Stimulated activated CD4-positive, alpha-beta T cell treated with anti-CD3 and anti-CD28 coated beads, TNF-alpha, amount 100 ng/mL, for 4 hours (primary cell): ENCODE data around the gene ADAMTS12.
"Not testable (repeated sequence)": the region's sequence is repeated elsewhere in the genome, so short reads cannot be mapped to it uniquely, and the experiment has no call there.

ENCODE experiments used
- DNase-seq, 3 experiments: peaks; one replicate each; pipeline ENCODE4 v3.0.0-alpha.2; 2020; ENCODE audit warnings: low read depth in 3 of 3

Gene ADAMTS12

DNA sequence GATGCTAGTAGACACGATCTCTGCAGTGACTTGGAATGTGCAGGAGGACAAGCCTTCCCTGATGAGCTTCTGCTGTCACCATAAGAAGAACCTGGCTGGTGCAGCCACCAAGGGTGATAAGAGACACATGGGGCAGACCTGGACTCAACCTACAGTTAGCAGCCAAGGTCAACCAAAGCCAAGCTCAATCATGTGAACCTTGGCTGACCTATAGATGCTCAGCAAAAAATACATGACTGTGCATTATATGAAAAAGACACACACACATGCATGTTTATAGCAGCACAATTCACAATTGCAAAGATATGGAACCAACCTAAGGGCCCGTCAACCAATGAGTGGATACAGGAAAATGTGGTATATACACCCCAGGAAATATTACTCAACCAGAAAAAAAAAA lies 364.1 kb downstream of the ADAMTS12 start:
- no peak for DNase-seq

DNA sequence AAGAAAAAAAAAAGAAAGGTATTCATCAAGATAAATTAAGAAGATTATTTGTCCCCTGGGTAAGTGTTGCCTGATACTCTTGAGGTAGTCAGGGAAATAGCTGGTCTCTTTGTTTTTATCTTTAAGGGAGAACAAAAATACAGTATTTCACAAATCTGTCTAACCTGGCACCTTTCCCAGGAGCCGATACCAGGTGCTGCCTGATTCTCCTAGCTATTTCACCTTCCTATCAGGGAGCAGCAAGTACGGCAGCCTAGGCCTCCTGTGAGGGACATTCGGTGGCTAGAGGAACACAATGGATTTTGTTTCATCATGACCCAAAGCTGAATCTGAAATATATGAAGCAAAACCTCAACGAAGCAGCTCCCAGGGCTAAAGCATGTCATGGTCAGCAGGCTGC lies 365.0 kb downstream of the ADAMTS12 start:
- DNase-seq, result no peak

DNA sequence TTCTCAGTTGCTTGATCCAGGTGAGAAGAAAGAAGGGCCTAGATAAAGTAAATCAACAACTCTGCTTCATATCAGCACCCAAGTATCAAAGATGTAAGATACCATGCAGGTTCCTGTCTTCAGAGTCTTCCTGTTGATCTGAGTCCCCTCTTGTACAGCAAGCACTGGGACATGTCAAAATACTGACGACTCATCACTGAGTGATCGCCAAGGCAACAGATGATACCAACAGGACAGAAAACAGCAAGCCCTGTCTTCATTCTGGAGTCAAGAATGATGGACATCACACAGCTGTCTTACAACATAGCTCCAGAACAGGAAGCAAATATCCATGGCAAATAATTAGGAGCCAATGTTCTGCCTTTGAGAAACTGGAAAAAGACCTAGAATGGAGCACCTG lies 367.3 kb downstream of the ADAMTS12 start:
- no peak for DNase-seq

DNA sequence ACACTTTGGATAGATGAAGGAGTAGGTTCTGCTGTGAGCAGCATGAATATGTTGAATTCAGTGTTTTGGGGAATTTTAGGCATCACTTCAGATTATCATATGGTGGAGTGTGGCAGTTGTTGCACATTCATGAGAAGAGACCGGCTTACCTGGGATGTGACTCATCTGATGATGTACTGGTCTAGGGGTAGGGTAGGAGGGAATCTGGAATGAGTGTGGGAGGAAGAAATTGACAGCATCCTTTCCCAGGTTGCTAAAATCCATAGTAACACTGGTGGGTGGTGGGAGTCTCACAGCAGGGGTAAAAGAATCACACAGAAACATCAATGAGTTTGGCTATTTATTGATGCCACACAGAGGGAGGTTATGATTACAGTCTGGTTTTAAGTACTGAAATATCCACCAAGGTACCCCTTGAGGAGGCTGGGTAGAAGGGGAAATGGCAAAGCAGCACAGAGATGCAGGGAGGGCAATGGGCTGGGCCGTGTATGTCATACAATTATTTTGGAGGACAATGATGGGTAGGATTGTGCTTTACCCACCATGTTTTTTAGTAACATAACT lies 368.5 kb downstream of the ADAMTS12 start:
- DNase-seq, result no peak

DNA sequence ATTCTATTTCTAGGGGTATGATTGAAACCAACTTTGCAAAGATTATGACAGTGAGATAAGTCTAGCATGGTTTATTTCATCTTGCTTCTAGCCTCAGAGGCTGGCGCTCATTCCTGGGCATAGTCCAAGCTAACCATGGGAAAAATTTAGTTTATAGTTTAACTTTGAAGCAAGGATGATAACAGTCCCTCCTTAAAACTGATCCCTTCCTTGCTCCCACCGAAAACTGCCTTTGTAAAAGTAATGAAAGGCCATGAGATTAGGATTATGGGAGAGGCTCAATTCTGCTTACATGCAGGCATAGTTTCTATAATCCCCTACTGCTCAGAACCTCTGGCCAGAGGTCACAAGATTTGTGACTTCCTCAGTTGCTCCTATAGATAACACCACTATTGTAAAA lies 375.4 kb downstream of the ADAMTS12 start:
- DNase-seq, result no peak

DNA sequence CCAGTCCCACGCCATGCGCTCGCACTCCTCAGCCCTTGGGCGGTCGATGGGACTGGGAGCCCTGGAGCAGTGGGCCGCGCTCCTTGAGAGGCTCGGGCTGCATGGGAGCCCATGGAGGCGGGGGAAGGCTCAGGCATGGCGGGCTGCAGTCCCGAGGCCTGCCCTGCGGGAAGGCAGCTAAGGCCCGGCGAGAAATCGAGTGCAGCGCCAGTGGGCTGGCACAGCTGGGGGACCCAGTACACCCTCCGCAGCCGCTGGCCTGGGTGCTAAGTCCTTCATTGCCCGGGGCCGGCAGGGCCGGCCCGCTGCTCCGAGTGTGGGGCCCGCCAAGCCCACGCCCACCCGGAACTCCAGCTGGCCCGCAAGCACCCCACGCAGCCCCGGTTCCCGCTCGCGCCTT lies 376.4 kb downstream of the ADAMTS12 start:
- not testable (repeated sequence) for DNase-seq

DNA sequence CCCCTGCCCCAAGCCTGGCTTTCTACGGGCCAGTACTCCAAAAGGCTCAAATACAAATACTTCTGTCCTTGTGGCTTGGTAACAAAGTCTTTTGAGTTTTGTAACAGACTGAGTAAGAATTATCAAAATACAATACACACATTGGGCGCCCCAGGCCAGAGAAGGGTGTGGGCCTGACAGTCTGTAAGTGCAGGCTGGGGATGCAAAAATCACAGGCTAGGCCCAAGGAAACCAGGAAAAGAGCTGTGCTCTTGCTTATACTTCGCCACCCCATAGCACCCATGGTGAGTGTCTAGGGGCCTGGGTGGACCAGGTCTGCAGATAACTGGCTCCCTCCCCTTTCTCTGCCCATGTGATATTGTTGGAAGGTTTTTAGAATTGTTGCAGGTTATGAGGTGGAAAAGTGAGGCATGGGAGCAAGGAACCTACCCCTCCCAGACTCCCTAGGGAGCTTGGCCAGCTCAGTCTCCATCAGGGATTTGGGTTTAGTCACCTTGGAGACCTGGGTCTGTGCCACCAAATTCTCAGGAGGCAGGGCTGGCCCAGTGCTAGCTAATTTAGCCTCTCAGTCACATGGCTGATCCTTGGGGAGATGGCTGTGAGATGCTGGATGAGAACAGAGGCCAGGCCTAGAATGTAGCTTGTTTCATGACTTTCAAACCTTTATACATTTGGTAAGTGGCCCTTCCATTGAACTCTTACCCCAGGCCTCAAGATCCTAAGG lies 378.2 kb downstream of the ADAMTS12 start:
- no peak for DNase-seq

DNA sequence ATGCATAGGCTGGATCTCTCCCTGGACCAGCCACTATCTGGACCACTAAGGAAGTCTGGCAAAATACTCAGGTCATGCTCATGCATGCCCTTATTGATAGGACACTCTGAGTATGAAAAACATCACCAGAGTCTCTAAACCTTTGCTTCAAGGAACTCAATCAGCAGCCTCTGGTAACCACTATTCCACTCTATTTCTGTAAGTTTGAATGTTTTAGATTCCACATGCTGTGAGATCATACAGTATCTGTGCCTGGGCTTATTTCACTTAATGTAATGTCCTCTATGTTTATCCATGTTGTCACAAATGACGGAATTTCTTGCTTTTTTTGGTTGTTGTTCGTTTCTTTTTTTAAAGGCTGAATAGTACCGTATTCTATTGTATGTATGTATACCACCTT lies 382.8 kb downstream of the ADAMTS12 start:
- DNase-seq, result no peak

DNA sequence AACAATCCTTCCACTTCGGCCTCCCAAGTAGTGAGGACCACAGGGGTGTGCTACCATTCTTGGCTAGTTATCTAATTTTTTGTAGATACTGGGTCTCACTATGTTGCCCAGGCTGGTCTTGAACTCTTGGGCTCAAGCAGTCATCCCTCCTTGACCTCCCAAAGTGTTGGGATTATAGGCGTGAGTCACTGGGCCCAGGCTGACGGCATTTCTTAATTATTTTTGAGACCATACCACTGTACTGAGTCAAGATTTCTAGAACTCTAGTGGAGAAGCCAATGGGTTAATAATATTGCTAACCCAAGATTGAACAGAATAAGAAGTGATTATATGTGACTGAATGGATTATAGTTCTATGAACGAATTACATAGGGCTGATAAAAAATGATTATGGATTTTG lies 384.4 kb downstream of the ADAMTS12 start:
- DNase-seq, result no peak

DNA sequence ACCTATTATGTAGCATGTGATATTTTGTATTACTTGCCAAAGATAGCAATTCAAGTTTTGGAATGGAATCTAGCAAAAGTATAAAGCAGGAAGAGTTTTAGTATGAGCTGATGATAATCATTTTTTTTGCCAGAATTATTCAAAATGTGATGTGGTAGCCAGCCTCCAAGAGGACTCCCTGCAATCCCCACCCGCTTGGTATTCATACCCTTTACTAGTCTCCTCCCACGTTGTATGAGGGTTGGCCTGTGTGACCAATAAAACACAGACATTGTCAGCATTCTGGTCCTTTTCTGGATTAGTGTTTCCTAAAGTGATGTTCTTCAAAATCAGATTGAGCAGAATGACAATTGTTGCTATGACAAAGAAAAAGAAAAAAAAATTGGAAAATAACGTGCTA lies 387.2 kb downstream of the ADAMTS12 start:
- no peak for DNase-seq

DNA sequence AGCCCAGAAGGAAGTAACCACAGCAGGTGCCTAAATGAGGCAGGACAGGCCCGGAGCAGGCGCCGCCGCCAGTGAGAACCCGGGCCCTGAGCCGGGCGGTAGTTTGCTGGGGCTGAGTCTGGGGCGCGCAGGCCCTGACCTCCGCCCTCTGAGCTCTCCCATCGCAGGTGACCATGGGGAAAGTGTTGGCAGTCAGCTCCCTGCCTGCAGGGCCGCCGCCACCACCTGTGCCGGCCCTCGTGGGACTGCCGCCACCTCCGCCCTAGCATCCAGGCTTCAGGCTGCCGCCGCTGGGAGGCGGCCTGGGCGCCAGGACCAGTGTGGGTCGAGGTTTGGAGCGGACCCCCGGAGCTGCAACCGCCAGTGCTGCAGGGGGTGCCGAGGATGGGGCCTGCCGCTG lies 389.9 kb downstream of the ADAMTS12 start:
- DNase-seq, result no peak

DNA sequence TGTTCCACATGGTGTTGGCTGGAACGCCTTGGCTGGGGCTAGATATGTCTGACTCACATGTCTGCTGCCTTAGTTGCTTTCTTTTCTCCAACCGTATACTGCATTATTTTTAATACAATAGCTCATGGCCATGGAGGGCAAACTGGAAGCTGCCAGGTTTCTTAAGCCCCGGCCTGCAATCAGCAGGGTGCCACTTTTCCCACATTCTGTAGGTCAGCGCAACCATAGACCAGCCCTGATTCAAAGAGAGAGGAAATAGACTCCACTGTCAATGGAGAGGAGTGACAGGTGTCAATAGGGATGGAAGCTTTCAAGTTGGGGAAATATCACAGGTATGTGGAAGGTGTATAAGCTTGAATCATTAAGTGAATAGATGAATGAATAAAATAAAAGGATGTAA lies 390.5 kb downstream of the ADAMTS12 start:
- no peak for DNase-seq

DNA sequence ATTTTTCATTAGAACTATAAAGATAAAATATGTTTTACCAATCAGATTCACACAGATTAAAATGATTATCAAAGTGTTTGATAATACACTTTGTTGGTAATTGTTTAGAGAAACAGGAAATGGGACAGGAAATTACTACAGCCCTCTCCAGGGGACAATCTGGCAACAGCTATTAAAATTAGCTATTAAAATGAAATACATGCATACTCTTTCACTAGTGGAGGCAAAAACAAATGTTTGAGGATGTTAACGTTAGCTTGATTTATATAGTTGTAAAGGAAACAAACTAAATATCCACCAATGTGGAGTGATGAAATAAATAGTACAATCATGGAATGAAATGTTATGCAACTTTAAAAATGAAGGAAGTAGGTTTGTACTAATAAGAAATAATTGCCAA lies 397.3 kb downstream of the ADAMTS12 start:
- DNase-seq, result no peak

DNA sequence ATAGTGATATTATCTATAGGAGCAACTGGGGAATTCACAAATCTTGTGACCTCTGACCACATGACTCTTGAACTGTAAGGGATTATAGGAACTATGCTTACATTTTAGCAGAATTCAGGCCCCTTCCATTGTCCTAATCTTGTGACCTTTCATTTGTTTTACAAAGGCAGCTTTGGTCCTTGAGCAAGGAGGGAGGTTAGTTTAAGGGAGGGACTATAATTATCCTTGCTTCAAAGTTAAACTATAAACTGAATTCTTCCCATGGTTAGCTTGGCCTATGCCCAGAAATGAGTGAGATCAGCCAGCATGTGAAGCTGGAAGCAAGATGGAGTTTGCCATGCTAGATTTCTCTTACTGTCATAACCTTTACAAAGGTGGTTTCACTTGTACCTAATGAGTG lies 399.8 kb downstream of the ADAMTS12 start:
- no peak for DNase-seq

DNA sequence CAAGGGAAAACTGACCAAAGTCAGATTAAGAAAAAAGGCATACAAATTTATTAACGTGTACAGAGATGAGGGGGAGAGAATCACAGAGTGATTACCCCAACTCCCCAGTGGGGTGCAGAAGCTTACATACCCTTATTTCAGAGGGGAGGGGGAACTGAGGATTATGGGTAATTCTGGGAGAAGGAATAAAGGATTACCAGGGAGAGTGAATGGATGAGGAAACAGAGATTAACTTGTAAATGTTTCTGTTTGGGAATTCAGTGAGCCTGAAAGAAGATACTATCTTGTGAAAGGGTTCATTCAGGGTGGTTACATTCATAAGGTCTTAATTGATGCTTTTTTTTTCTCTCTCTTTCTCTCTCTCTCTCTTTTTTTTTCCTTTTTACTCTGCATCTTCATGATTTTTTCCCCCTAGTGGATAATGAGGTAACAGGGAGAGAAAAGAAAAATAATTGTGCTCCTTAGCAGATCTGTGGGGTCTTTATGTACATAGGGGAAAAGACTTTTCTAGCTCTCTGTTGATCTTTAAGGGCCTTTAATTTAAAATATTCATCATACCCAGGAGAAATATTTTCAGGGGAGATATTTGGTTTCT lies 401.6 kb downstream of the ADAMTS12 start:
- no peak for DNase-seq

DNA sequence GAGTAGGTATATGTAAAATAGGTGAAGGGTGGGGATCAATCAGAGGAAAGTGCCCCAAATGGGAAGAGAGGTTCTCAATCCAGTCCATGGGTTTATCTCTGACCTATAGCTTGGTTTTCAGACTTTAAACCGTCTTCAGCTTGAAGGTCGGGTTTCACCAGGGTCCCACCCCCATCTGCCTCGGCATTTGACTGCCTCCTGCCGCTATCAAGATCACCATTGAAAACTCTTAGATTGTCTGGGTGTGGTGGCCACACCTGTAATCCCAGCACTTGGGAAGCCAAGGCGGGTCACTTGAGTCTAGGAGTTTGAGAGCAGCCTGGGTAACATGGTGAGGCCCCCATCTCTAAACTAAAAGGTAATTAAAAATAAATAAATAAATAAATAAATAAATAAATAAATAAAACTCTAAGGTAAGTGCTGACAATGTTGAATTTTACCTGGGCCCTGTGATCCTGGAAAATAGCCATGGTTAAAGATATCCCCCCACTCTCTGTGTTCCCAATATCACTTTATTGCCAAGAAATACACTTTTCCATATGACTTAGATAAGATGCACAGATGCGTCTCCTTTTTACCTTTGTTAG lies 402.2 kb downstream of the ADAMTS12 start:
- DNase-seq, result no peak

DNA sequence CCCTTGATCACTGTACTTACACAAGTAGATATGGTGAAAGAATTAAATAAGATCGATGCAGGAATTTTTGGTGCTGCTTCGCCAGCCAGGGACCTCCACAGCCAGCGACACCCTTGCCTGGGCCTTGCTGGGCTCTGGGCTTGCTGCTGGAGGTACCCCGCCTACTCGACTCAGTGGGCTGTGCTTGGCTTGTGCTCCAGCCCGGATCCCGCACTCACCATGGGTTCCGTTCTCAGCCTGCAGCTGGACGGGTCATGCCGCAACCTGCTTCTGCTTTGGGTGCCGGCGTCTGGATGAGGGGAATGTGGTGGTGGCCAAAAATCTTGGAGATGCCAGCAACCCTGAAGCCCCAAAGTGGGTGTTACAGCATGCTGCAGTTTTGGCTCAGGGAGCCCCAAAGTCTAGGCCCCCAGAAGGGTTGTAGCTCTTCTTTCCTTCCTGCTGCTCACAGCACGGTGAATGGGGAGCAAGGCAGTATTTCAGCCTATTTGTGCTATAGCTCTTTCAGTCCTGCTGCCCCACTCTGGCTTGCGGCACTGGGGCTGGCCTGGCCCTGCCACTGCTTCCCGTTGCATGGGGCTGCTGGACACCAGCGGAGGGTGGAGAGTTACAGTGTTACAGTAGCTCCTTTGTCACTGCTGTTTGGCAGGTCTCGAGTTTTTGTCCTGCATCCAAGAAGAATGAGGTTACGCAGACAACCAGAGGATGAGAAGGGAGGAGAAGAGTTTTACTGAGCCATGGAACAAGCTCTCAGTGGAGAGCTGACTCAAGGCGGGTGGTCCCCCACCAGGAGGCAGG lies 403.0 kb downstream of the ADAMTS12 start:
- DNase-seq, result no peak

DNA sequence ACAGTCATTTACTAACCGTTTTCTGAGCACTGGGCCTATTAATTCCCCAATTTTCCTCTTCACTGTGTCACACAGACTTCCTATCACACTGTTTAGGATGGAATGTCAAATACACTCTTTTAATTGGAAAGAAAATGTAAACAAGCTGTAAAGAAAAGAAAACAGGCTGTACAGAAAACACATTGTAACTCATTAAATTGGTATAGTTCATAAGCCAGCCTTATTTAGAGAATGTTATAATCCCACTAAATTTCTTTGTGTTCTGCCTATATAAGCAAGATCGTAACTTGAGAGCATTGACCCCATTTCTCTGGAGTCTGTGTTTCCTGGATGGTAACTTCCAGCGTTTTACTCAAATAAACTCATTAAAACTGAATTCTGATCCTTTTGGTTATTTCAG lies 404.6 kb downstream of the ADAMTS12 start:
- DNase-seq, result no peak

DNA sequence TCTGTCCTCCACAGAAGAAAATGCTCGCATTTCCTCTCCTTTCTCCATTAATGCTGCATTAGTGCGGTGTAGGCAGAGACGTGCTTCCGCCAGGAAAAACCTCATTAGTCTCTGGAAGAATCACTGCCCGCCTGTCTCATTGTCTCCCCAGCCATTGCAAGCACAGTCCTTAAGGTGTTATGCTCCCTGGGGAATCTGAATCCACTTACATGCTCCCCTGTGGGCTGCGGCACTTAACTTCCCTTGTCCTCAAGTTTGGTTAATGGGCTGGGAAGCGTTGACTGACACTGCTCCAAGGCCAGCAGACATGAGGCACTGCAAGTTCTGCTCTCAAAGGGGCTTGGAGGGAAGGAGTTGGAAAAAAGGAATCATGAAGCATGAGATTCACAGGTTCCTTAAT lies 409.5 kb downstream of the ADAMTS12 start:
- DNase-seq, result no peak

DNA sequence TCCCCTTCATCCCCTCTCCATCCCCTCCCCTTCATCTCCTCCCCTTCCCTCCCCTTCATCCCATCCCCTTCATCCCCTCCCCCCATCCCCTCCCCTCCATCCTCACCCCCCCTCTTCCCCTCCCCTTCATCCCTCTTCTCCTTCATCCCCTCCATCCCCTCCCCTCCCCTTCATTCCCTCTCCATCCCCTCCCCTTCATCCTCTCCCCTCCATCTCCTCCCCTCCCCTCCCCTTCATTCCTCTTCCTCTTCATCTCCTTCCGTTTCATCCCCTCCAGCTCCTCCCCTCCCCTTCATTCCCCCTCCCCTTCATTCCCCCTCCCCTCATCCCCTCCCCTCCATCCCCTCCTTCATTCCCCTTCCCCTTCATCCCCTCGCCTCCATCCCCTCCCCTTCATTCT lies 410.9 kb downstream of the ADAMTS12 start:
- no peak for DNase-seq

DNA sequence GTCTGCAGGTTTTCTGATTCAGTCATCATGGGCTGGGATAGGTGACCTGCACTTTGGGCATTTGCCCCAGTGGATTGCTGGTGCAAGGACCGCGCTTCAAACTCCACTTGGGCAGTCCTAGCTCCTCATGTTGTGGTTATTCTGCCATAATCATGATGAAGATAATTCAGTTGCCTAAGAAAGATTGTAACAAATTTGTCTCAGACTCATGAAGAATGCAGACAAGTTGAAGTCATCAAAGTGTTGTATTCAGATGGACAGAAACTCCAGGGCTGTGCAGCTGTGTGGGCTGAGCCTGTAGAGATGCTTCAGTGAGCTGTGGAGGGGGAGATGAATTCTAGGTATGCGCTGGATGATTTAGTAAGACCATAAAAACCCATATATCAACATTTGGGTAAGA lies 412.5 kb downstream of the ADAMTS12 start:
- no peak for DNase-seq

DNA sequence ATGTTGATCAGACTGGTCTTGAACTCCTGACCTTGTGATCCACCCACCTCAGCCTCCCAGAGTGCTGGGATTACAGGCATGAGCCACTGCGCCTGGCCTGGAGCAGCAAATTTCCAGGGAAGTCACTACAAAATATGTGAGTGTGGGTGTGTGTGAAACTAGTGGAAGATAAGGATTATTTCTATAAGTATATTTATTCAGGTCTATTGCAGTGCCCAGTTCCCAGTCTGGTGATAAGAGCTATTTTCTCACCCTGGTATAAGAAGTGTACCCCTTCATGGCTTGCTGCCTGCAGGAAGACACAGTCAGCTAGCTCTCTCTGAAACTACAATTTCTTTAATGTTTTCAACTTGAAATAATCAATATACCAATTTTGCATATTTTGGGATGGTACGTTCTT lies 414.0 kb downstream of the ADAMTS12 start:
- DNase-seq, result no peak
